ENCODE measurements around the gene NDST4.

DNA sequence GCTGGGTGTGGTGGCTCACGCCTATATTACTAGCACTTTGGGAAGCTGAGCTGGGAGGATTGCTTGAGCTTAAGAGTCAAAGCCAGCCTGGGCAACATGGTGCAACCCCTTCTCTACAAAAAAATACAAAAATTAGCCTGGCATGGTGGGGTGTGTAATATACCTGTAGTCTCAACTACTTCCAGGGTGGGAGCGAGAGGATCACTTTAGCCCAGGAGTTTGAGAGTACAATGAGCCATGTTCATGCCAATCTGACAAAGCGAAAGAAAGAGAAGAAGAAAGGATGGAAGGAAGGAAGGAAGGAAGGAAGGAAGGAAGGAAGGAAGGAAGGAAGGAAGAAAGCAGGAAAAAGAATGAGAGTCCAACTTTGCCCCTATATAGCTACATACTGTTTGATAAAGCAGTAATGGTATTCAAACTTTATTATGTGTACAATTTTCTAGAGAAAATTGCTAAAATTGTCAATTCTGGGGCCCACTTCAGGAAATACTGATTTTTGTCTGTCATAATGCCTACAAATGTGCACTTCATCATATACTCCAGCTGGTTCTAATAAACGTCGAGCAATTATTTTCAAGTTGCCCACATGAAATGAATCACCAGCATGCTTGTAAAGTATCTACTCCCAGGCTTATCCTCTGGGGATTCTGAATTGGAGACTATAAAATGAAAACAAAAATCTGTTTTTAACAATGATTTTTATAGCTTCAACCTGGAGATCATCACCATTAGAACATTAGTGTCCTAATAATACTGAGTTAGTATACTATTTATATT is 132.3 kb downstream of the NDST4 start:
- TF ChIP-seq, protein P1, sequence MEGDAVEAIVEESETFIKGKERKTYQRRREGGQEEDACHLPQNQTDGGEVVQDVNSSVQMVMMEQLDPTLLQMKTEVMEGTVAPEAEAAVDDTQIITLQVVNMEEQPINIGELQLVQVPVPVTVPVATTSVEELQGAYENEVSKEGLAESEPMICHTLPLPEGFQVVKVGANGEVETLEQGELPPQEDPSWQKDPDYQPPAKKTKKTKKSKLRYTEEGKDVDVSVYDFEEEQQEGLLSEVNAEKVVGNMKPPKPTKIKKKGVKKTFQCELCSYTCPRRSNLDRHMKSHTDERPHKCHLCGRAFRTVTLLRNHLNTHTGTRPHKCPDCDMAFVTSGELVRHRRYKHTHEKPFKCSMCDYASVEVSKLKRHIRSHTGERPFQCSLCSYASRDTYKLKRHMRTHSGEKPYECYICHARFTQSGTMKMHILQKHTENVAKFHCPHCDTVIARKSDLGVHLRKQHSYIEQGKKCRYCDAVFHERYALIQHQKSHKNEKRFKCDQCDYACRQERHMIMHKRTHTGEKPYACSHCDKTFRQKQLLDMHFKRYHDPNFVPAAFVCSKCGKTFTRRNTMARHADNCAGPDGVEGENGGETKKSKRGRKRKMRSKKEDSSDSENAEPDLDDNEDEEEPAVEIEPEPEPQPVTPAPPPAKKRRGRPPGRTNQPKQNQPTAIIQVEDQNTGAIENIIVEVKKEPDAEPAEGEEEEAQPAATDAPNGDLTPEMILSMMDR (conservative IDR thresholded peaks at IDR 0.05 in 1 of 2, IDR thresholded peaks at IDR 0.05 in 1 of 2; ENCODE audit: low read depth in 1 of 2, low read length in 2 of 2): no peak
- no peak for TF ChIP-seq EZH2 (IDR thresholded peaks at IDR 0.05; ENCODE audit: low read length, missing control alignments)
